Measurements from ENCODE around the gene AOPEP. TPM values are rescaled to one million over a fixed set of nuclear protein-coding genes. Genes with fewer than 3 reads are reported as not detected.

Gene AOPEP
- total and polyA plus RNA-seq, 8 donors, result 73.9 to 407 (median 101) TPM

DNA sequence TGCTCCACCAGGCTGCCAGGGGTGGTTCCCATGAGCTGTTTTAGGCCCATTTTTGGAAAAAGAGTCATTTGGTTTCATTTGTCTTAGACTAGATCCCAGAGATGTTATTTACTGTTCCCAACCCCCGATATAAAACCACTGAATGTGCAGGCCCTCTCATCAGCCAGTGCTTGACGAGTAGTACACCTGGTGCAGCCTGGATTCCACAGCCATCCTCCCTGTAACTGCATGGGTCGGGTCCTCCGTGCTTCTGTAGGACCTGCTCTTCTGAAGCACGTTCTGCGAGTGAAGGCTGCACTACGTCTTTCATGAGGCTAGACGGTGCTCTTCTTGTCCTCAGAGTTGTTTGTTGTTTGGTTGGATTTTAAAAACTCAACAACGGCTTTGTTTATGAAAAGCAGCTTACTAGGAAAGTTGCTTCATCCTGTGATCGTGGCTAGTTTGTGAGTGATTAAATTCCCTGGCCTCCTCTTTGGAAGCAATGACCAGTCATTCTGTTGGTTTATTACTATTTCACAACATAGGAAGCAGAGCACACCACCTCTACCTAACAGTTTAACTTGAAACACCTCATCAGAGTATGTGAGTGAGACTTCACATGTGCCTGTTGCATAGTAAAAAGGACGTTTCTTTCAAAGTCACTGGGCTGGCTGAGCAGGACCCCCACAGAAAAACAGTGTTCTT lies 135.2 kb downstream of the AOPEP start:
- DNase-seq, result no peak
- peaks cover 13 to 54% (median 27%) of the 10 kb centered on the region in 4 donors for H3K4me1 ChIP-seq
- H3K4me3 ChIP-seq, result no peak overlapping the region
- H3K9me3 ChIP-seq, result no peaks in the 10 kb centered on the region
- H3K27me3 ChIP-seq, result no peaks in the 10 kb centered on the region
- intact Hi-C loops (cut with DNase I; ENCODE audit: low total_unique reads), result no loop called here
- no peaks in the 10 kb centered on the region for H3K36me3 ChIP-seq
- peak in 2 of 3 donors; percentile 58 to 61 for TF ChIP-seq POLR2AphosphoS5 (IDR thresholded peaks at IDR 0.05)
- TF ChIP-seq, protein P1, sequence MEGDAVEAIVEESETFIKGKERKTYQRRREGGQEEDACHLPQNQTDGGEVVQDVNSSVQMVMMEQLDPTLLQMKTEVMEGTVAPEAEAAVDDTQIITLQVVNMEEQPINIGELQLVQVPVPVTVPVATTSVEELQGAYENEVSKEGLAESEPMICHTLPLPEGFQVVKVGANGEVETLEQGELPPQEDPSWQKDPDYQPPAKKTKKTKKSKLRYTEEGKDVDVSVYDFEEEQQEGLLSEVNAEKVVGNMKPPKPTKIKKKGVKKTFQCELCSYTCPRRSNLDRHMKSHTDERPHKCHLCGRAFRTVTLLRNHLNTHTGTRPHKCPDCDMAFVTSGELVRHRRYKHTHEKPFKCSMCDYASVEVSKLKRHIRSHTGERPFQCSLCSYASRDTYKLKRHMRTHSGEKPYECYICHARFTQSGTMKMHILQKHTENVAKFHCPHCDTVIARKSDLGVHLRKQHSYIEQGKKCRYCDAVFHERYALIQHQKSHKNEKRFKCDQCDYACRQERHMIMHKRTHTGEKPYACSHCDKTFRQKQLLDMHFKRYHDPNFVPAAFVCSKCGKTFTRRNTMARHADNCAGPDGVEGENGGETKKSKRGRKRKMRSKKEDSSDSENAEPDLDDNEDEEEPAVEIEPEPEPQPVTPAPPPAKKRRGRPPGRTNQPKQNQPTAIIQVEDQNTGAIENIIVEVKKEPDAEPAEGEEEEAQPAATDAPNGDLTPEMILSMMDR (IDR thresholded peaks at IDR 0.05), result no peak
- H3K27ac ChIP-seq, result peak overlapping the region in 4 of 5 donors; percentile 47 to 91 (median 76)
- WGBS, 5 donors, result 73 to 87% (median 78%) methylated on average over 11 of the region's 11 CpGs

DNA sequence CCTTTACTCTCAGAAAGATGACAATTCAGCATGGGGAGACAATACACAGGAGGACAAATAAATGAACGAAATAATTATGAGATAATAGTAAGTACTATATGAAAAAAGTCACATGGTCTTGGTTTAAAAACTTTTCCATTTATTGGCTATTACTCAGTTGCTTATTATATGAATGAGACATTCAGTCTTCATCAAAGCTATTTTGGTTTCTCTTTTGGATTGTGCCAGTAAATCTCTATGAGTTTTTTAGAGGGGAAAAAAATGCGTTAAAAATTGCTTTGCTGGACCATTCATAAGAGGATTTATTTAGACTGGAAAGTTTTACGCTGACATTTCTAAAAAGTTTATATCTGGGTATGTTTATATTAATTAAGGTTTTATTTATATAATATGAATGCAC lies 137.7 kb downstream of the AOPEP start:
- 45 to 60% (median 51%) methylated on average over 3 of the region's 3 CpGs for WGBS, 5 donors

DNA sequence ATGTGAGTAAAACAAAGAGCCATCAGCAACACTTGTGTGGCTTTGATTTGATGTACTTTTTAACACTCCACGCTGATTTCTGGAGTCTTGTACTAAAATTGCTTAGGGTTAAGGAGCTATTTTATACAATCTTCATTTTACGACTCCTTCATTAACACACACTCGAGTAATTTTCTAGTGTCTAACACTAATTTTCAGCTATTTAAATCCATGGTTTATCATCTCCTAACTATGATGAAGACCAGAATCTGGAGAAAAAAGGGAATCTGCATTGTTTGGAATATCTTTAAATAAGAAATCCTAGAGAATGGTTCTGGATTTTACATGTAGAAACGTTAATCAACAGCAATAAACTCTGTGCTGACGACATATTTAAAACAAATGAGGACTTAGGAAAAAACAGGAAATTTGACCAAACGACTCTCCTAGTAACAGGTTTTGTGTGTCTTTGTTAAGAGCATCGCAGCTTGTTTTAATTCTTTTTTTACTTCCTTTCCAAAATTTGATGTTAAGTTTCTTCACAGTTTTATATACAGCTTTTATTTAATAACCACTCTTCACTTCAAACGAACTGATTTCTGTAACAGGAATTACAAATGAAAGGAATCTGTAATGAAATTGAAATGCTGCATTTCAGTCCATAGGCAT lies 138.5 kb downstream of the AOPEP start:
- DNase-seq, result no peak
- 52 to 66% (median 63%) methylated on average over 8 of the region's 8 CpGs for WGBS, 5 donors
- TF ChIP-seq, protein P1 (IDR thresholded peaks at IDR 0.05), result no peak
- TF ChIP-seq POLR2AphosphoS5 (IDR thresholded peaks at IDR 0.05), result no peak
- no peak for TF ChIP-seq POLR2A (IDR thresholded peaks at IDR 0.05)
- no peak for TF ChIP-seq EP300 (IDR thresholded peaks at IDR 0.05)
- H3K27ac ChIP-seq, result peak overlapping the region in 4 of 5 donors; percentile 86 to 91 (median 88)
- H3K4me1 ChIP-seq, result peaks cover 24 to 84% (median 50%) of the 10 kb centered on the region in 4 donors
- H3K4me3 ChIP-seq, result no peak overlapping the region
- no peaks in the 10 kb centered on the region for H3K27me3 ChIP-seq
- intact Hi-C loops (cut with DNase I; ENCODE audit: low total_unique reads), result no loop called here
- no peaks in the 10 kb centered on the region for H3K36me3 ChIP-seq
- H3K9me3 ChIP-seq, result no peaks in the 10 kb centered on the region

More for the DNA sequence above, 137.7 kb downstream of the AOPEP start:
- TF ChIP-seq EP300 (IDR thresholded peaks at IDR 0.05), result no peak
- intact Hi-C loops (cut with DNase I; ENCODE audit: low total_unique reads), result no loop called here
- no peak overlapping the region for H3K4me3 ChIP-seq
- no peaks in the 10 kb centered on the region for H3K9me3 ChIP-seq
- peaks cover 24 to 78% (median 50%) of the 10 kb centered on the region in 4 donors for H3K4me1 ChIP-seq
- H3K36me3 ChIP-seq, result no peaks in the 10 kb centered on the region
- no peaks in the 10 kb centered on the region for H3K27me3 ChIP-seq
- peak overlapping the region in 4 of 5 donors; percentile 8 to 91 (median 88) for H3K27ac ChIP-seq
- peak in 1 of 2 donors; percentile 32 for DNase-seq

DNA sequence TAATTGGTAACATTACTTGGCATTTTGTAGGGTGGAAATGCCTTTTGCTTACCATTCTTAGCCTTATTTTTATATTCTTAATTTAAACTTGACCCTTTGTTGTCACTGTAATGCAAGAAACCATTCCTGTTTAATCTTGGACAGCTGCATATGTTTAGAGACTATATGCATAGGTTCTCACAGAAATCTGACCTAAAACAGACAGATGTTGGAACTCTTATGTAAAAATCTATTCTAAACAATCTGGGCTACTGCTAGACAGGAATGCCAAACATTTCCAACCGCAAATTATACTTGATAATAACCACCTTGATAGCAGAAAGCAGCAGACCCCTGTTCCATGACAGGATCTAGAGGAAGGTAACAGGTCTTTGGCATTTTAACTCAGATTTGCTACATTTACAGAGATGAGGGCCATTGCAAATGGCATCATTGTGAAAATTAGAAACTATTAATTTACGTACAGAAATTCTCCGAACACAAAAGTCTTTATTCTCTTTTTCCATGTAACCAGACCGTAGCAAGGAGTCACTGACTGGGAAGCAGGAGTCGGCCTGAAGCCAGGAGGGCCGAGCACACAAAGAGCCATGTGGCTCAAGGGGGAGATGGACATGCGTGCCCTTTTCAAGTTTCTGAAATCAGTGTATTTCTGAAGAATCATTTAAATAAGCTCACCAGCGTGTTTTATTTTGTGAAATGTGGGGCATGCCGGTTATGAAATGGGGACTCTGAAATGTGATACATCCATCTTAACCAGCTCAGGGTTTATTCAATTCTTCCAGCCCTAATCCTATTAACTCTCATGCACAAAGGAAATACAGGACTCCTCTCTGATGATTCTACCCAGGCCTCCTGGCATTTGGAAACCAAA lies 139.3 kb downstream of the AOPEP start:
- TF ChIP-seq, protein P1 (IDR thresholded peaks at IDR 0.05), result no peak
- TF ChIP-seq POLR2AphosphoS5 (IDR thresholded peaks at IDR 0.05), result peak in 1 of 3 donors; percentile 36
- Histone ChIP-seq H3K4me3 (no peak overlapping the region), H3K4me1 (peaks cover 22 to 87% (median 52%) of the 10 kb centered on the region in 4 donors), H3K36me3 (no peaks in the 10 kb centered on the region), H3K9me3 (no peaks in the 10 kb centered on the region), H3K27ac (peak overlapping the region; percentile 77 to 91 (median 88)), H3K27me3 (no peaks in the 10 kb centered on the region)
- peak; percentile 37 to 62 for DNase-seq
- 28 to 62% (median 34%) methylated on average over 9 of the region's 9 CpGs for WGBS, 5 donors
- intact Hi-C loops (cut with DNase I; ENCODE audit: low total_unique reads), result no loop called here
